Subcutaneous adipose tissue (tissue), 4 donors: ENCODE measurements around the gene MYH10. TPM values are rescaled to one million over a fixed set of nuclear protein-coding genes. Genes with fewer than 3 reads are reported as not detected.

ENCODE experiments used
- total RNA-seq, 4 donors: library from RNA; depleted of rRNA; stranded (reverse); fragments of >200 nt; gene quantifications; one replicate each; pipeline ENCODE4 v1.1.0, GENCODE V29; 2016
- TF ChIP-seq, protein P1 (sequence below): fragments of 450-650 bp; IDR thresholded peaks from one replicate; pipeline ENCODE4 v1.5.1; 2016; ENCODE audit warnings: low read depth, mild to moderate bottlenecking, control low read depth, antibody characterized with exemption, moderate library complexity

Gene MYH10
- total RNA-seq, 4 donors from 2014 or later, result 39.8 to 70.6 (median 47.9) TPM

GRCh38 chr17:8647202-8647601 is 16.7 kb upstream of the MYH10 start:
- TF ChIP-seq, protein P1, sequence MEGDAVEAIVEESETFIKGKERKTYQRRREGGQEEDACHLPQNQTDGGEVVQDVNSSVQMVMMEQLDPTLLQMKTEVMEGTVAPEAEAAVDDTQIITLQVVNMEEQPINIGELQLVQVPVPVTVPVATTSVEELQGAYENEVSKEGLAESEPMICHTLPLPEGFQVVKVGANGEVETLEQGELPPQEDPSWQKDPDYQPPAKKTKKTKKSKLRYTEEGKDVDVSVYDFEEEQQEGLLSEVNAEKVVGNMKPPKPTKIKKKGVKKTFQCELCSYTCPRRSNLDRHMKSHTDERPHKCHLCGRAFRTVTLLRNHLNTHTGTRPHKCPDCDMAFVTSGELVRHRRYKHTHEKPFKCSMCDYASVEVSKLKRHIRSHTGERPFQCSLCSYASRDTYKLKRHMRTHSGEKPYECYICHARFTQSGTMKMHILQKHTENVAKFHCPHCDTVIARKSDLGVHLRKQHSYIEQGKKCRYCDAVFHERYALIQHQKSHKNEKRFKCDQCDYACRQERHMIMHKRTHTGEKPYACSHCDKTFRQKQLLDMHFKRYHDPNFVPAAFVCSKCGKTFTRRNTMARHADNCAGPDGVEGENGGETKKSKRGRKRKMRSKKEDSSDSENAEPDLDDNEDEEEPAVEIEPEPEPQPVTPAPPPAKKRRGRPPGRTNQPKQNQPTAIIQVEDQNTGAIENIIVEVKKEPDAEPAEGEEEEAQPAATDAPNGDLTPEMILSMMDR, result no peak

- TF ChIP-seq, protein P1, result no peak
Observed at GRCh38 chr17:8644507-8644902, 14.0 kb upstream of the MYH10 start.

GRCh38 chr17:8643855-8644506 is 13.5 kb upstream of the MYH10 start:
- TF ChIP-seq, protein P1, result no peak

DNA sequence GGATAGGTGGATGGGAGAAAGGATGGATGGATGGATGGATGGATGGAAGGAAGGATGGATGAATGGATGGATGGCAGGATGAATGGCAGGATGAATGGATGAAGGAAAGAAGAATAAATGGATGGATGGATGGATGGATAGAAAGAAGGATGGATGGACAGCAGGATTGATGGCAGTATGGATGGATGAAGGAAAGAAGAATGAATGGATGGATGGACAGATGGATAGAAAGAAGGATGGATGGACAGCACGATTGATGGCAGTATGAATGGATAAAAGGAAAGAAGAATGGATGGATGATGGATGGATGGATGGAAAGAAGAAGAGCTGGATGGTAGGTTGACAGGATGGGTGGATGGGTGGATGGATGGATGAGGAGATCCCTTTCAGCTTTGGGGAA is 9.2 kb upstream of the MYH10 start:
- TF ChIP-seq, protein P1, result no peak

DNA sequence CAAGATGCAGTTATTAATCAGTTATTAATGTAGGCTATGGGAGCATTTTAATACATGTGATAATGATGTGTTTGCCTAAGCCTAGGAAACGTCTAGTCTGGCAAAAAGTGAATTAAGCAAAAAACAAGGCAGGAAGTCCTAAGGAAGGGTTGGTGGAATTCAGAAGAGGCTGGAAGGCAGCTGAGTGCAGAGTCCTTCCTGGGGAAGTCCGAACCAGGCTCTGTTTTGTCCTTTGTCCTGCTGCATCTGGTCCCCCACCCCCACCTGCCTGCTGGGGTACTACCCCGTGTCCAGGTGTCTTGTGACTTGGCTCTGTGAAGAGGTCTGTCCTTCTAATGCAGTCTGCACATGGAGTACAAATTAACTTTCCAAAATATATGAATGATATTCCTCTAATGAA is 1.5 kb upstream of the MYH10 start:
- TF ChIP-seq, protein P1, result no peak

DNA sequence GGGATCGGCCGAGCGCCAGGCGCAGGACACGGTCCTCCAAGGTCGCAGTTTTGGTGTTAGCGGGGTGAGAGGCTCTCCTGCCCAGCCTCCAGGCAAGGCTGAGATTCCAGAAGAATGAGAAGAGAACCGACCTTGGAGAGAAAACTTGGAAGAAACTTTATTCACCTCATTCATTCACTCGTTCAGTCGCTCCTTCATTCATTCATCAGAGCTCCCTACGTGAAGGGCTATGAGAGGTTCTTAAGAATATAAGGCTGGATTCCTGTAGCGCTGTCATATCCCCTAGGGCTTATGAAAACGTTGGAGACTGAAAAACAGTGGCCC is 991 bp upstream of the MYH10 start:
- TF ChIP-seq, protein P1, result no peak

DNA sequence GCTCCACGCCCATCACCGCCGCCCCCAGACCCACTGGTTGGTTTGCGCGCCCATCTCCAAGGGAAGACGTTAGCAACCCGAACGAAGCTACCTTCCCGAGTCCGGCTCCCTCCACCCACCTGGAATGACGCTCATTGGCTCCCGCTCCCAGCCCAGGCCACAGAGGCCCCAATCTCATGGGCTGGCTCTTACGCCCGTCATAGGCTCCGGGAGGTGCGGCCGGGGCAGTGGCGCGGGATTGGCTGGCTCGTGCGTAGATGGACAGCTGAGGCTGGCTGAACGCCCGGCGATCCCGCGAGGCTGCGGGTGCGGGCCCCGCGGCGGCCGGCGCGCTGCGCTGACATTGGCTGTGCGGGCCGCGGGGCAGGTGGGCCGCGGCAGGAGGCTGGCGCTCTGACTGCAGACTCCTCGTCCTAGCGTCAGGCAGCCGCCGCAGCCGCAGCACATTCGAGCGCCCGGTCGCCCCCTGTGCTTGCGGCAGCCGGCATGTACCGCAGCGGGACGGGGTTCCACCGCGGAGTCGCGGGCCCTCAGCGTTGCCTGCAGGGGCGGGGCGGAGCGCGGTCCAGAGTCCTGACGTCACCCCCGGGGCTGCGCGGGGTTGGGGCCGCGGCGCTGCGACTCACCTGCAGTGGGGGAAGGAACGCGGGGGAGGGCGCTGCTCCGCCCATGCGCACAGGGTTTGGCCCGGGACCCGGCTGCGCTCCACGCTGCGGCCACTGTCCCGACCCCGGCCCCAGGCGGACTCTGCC is 453 bp upstream of the MYH10 start:
- TF ChIP-seq, protein P1, result no peak
